ENCODE data around the gene C1QTNF12.

C1QTNF12 gene

DNA sequence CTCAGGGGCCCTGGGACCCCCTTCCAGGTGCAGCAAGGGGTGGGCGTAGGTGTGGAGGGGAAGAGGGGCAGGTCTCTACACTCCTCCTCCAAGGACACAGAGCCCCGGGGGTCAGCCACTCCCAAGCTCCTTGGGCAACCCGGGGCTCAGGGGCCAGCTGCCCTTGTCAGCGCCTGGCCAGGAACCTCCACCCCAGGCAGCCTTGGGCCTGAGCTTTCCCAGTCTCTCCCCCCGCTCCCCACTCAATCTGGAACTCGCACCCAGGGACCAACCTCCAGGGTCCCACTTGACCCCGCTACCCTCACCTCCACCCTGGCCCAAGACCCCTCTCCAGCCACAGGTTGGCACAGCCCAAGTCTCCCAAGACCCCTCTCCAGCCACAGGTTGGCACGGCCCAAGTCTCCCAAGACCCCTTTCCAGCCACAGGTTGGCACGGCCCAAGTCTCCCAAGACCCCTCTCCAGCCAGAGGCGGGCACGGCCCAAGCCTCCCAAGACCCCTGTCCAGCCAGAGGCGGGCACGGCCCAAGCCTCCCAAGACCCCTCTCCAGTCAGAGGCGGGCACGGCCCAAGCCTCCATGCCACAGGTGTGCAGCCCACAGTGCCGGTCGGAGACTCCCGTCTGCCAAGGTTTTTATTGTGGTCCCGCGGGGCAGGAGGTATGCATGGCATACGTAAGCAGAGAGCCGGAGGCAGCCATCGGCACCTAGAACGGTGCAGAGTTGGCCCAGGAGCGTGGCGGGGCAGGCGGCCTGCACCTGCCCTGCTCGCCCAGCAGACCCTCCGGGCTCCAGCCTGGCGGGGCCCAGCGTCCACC is 35.6 kb downstream of the C1QTNF12 start:
- DNase-seq, result no peak

DNA sequence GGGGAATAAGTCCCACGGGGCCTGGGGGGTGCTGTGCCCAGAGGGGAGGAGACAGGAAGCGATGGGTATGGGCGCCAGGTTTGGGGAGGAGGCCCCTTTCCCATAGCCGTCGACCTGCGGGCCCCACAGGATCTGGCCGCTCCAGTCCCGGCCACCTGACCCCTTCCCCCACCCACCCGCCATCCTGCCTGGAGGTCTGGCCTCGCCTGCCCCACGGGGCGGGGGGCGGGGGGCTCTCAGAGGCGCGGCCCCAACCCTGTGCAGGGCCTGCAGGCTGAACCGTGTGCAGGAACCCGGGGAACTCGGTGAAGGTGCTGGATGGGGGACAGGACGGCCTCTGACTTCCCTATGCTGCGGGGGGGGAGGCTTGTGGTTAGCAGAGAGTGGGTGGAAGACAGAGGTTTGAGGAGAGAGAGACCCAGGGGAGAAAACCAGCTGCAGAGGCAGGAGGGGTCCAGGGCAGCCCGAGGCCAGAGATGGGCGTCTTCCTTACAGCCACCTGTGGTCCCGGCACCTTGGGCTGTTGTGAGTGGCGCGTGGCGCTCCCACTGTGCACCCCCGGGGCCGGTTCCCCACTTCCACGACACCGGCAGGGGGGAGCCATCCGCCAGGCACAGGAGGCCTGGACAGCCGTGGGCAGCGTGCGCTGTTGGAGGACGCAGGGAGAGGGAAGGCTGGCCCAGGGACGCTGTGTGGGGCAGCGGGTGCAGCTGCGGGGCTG is 37.6 kb downstream of the C1QTNF12 start:
- DNase-seq, result no peak

DNA sequence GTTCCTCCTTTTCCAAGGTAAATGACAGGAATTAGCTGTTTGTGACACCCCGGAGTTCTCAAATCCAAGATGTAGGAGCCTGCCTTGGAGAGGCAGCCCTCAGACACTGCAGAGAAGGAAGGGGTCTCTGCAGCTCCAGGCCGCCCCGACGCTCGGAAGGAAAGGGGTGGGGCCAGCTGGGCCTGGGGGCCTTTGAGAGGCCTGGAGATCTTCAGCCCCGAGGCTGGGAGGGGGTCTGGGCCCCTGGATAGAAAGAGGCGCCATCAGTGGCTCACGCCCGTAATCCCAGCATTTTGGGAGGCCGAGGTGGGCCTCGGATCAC is 39.0 kb downstream of the C1QTNF12 start:
- no peak for DNase-seq

DNA sequence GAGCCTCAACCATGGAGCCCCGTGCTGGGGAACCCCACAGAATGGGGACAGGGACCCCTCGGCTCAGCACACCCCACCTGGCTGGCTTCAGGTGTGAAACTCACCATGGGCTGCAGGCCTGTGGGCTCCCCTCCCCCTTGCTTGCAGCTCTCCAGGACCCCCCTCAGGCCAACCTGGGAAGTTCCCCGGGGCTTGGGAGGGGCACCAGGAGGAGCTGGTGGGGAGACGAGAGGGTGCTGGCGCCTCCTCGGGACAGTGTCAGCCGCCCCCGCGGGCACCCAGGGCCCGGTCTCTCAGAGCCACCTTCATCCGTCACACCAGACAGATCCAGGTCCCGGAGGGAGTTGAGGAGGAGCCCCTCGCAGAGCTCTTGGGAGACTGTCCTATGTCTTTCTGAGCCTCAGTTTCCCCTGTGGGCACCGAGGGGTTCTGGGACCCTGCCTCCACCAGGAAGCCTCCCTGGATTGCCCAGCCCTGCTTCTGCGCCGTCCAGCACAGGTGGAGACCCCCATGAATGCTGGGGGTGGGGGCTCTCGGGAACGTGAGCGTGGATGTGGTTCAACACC is 39.5 kb downstream of the C1QTNF12 start:
- no peak for DNase-seq

DNA sequence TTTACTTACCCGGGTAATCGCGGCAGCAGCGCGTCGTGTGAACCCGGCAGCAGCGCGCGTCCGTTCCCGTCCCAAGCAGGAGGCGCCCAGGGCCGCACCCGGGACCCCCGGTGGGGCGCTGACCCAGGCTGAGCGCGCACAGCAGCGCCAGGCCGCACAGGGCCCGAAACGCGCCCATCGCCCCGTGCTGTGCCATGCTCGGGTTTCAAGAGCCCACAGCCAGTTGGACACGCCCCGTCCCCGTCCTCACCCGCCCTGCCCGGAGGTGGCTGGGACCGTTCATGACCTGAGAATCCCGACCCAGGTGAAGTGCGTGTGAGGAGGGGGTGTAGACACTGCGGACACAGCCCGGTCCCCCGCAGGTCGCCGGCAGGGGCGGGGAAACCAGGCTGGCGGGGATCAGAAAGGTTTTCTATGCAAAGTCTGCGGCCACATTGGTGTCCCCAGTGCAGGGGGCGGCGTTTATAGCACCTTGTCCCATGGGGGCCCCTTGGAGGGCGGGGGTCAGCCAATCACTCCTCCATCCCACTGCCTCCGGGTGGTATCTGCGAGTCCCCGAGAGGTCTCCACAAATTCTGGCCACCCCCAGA is 40.1 kb downstream of the C1QTNF12 start, which contains the start of gene TNFRSF18:
Gene TNFRSF18, minus strand, starts transcription at position 217 of the 590 bp plus-strand sequence. Its CDS starts 21 bp downstream, at position 196.
- no peak for DNase-seq

DNA sequence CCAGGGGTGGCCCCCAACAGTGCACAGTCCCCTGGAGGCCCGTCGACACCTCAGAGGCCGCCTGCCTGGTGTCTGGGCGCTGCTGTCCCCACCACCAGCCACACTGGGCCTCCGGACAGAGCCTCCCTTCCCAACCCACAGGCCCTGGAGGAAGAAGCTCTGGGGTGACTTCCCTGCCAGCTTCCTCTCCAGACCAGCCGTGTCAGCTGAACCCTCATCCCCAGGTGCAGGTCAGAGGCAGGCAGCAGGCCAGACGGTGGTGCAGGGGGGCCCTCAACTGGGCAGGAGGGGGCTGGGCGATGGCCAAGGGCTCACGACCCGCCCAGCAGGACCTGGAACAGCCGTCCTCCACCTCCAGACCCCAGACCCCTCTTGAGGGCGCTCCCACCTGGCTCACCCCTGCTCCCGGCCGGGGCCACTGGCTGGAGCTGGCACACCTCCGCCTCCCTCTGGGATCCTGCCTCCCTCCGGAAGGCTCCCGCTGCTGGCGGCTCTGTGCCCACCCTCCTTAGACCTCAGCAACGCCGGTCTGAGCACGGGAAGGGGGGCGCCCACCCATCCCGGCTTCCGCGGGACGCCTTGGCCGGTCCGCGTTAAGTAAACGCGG is 40.6 kb downstream of the C1QTNF12 start:
- DNase-seq, result no peak

DNA sequence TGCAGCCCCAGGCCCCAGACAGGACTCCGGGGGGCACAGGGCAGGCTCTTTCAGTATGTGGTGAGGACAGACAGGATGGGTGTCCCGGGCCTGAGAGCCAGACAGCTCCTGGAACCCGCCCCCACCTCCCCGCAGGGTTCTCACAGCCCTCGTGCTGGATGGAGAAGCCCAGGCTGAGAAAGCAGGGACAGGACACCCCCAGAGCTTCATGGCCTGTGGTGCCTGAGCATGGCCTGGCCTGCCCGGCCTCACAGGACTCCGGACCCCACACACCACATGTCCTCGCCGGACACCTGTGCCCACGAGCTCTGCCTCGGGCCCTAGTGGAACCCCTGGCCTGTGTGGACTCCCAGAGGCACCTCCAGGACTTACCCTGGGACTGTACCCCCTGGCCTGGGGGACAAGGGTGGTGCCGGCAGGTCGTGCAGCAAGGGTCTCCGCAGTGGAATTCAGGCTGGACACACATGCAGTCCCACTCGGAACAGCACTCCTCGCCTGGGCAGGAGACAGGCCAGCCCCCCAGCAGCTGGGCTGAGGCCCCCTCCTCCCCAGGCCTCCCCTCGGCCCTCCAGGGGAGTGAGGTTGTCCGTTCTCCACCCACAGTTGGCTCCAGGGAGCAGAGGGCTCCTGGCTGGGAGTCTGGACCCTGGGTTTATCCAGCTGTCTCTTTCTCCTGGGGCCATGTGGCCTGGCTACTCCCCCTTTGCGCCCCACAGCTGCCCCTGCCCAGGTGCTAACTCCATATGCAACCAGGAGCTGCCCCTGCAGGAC is 41.3 kb downstream of the C1QTNF12 start:
- no peak for DNase-seq

DNA sequence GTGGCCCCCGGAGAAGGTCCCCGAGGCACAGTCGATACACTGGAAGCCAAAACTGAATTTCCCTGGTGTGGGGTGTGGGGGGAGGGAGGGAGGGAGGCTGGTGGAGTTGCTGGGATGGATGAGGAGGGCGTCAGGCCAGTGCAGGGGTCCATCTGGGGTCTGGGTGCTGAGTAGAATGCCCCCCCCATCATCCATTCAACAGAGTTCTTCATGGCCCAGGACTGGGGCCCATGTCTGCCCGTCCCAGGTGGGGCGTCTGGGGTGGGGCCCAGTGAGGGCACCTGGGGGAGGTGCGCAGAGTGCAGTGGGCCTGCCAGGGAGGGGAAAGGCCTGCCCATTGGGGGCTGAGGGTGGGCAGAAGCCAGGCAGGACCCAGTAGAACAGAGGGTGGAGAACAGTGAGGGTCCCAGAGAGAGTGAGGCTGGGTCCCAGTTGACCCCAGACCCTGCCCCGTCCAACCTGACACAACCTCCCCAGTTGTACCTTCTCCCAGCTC is 42.0 kb downstream of the C1QTNF12 start:
- no peak for DNase-seq

DNA sequence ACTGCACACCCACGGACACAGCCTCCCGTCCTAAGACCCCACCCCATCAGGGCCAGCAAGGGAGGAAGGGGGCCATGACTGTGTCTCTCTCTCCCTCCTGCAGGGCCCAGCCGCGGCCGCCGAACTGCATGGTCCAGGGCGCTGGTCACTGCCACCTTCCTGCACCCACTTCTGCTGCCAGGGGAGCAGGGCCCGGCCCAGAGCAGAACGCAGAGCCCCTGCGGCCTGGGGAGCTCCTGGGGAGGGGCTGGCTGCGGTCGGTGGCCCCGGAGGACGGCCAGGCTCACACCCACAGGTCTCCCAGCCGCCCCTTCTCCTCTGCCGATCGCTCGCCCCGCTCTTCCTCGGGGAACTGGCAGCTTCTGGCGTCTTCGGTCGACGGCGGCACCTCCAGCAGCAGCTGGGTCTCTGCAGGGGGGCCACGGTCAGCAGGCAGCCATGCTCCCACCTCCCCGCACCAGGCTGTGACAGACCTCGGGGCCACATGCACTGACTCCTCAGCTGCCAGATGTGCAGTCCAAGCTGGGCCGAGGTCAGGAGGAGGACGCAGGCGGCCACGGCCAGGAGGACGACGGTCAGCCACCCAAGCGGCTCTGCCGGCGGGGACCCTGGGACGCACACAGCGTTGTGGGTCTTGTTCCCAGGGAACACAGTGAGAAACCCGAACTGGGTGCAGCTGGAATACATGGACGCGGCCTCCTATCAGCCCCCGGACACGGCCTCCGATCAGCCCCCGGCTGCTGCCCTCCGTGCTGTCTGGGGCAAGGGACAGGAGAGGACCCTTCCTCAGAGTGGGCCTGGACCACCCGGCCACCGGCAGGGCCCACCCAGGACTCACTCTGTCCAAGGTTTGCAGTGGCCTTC is 42.7 kb downstream of the C1QTNF12 start:
- no peak for DNase-seq

DNA sequence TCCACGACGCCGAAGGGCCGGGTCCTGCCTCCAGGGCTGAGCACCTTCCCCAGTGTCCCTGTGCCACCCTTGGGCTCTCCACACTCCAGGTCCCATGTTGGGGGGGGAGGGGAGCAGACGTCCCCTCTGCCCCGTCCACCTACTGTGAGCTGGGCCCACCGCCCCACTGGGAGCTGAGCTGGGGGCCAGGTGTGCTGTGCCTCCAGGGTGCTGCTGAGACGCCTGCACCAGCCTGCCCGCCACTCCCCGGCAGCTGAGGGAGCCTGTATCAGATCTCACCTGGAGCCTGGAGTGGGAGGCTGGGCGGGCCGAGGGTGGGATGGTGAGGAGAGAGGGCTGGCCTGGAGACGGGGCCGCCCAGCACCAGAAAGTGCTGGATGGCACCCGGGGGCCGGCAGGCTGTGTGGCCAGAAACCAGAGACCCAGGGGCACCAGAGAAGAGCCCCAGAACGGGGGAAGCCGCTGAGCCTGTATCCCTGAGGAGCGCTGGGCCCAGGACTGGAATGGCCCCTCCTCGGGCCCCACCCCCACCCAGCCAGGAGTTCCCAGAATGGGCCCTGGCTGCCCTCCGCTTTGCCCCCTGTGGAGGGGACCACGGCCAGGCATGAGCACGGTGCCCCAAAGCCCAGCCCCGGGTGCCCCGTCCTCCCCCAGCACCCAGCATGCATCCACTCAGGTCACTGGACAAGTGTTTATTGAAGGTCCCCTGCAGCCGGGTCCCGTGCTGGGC is 43.5 kb downstream of the C1QTNF12 start:
- DNase-seq, result no peak

DNA sequence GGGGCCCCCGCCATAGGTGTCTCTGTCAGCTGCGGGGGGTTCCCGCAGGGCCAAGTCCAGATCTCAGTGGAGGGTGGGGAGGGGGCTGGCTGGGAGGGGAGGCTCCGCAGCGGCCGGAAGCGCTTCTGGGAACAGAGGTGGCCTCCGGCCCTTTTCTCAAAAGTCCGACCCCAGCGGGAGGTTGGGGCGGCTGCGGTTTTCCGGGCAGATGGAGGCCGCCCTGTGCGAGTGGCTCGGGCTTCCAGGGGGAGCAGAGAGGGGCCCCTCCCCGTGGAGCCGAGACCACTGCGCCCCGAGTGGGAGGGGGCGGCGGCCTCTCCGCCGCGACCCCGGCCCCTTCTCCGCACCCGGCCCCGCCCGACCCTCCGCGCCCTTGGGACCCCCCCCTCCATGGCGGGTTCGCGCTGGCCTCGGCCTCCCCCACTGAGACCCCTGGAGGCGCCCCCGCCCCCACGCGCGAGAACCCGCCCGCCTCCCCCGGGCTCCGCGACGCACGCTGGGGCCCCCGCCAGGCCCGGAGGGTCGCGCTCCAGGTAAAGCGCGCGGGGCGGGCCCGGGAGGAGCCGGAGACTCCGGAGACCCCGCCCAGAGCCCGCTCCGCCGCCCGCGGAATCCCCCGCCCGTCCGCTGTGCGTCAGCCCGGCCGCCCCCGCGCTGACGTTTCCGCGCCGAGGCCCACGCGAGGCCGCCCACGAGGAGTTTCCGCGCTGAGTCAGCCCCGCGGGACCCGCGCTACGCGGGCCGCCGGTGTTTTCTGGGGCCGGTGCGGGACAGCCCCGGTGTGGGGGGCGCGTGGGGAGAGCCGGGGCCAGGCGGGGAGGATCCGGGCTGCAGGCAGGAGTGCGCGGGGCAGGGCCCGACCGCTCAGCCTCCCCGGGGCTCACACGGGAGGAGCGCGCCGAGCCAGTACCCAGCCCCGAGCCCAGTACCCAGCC is 45.4 kb downstream of the C1QTNF12 start:
- DNase-seq, result no peak

DNA sequence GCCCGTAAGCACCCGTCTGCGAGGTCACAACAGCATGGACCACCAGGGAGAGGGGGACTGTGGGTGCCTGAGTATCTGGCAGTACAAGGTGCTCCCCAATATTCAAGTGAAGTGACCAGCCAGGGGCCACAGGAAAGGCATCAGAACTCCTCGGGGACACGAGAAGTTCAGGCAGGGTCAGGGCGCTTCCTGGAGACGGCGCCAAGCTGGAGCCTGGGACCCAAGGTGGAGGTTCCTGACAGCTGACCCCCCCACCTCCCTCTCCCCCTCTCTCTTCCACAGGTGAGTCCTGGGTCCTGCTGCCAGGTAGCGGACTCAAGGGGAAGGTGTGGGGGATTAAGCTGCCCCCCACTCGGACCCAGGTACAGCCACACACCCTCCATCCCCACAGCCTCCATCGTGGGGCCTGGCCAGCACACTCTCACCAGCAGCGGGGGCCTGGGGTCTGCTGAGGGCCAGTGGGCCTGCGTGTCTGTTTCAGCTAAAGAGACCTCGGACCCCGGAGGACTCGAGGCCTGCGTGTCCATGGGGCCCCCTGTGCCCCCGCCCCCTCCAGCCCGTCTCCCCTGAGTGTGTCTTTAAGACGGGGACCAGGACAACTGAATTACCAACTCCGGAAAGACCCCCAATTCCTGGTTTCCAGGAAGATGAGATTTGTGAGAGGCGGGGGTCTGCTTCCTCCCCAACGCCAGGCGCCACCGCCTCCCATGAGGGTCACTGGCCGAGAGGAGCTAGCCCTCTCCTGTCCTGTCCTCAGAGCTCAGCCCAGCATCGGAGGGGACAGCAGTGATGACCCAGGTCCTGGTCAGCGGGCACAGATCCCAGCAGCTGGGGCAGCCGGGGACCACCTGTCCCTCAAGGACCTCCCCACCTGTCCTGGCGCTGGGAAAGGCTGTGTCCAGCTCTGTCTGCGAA is 46.3 kb downstream of the C1QTNF12 start:
- no peak for DNase-seq

DNA sequence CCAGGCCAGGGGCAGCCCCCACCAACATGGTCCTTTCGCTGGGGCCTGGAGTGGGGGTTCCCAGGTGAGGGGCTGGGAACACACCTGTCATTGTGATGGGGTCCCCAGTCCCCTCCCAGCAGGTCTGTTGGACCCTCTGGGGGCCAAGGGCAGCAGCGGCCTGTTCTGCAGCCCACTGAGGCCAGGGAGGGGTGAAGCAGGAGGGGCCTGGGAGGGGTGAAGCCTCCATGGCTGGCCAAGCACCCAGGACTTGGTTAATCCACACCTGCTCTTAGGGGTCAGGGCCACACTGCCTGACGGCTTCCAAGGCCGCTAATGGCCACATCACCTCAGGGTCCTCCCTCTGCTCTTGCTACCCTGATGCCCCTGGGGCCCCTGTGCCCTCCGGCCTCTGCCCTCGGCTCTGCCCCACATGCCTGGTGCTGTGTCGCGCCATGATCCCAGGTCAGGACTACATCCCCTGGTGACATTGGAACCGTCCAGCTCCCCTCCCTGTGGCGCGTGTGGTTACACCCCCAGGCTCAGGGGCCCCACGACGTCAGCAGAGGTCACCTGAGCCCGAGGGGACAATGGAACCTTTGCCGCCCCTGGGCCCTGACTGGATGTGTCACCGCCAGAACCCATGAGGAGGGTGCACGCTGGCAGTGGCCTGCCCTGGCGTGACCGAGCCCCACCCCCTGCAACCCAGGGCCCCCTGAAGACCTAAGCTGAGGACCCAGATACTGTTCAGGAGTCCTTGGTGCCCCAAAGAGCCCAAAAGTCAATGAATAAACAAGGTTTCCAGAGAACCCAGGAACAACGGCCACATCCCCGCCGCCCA is 47.2 kb downstream of the C1QTNF12 start:
- DNase-seq, result no peak

DNA sequence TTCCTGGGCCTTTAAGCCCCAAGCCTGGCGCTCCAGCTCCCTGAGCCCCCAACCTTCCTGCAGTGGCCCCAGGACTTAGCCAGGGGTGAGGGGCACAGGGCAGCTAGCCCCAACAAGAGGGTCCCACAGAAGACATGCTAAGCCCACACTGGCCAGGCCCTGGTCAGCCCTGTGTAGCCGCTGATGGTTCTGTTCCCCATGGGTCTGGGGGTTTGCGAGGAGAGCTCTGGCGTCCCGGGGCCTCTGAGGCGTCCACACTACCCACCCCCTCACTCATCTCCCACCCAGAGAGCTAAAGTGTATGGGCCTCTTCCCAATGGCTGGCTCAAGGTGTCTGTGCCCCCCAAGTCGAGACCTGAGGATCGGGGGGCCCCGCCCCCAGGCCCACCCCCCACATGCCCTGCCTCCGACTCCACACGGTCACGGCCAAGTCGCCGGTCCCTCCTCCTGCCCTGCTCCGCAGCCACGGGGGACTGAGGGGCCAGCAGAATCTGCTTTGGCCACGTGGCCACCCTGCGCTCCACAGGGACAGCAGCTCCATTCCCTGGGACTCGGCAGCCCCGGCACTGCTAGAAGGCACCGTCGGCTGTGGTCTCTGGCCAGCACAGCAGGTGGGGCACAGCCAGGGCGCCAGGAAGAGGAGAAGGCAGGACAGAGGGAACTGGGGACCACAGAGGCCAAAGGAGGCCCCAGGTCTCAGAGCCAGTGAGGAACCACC is 47.9 kb downstream of the C1QTNF12 start:
- no peak for DNase-seq

DNA sequence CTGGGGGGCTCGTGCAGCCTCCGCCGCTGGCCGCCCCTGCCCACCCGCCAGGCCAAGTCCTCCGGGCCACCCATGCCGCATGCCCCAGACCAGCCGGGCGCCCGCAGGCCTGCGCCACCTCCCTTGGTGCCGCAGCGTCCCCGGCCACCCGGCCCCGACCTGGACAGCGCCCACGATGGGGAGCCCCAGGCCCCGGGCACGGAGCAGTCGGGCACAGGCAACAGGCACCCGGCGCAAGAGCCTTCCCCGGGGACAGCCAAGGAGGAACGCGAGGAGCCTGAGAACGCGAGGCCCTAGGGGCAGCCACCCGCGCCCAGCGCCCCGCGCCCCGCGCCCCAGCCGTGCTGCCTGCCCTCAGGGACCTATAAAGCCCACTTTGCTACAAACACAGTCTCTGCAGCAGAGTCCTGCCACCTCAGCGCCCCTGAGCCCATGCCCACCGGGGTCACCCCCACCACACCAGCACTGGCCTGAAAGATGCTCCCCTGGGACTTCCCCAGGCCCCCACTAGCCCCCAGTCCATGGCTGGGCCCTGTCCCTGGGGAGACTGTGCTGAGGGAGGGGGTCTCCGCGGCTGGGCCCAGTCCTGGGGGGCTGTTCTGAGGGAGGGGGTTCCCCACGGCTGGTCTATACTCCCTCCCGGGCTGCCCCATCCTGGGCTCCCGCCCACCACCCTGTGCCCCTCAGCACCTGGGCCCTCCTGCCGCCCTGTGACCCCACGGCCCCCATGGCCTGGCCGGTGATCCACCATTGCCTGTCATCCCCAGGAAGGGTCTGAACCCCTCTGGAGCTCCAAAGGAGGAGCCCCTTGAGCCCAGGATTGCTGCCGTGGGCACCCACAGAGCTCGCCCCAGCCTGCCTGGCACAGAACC is 48.7 kb downstream of the C1QTNF12 start:
- DNase-seq, result no peak

DNA sequence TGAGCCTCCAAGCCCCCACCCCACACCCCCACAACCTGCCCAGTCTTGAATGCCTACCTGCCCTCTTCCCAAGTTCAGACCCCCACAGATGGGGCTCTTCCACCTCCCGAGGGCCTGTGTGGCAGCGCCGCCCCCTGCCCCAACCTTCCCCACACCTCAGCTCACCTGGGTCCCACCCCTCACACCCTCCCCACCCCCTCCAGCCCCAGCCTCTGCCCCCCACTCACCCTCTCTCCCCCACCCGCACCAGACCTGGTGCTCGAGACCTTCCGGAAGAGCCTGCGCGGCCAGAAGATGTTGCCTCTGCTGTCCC is 49.4 kb downstream of the C1QTNF12 start:
- DNase-seq, result no peak

Data from NCI-H1092 treated with DMSO at 0.1 percent for 48 hours (cell line).